ENCODE data around the gene MYT1.
"Not testable (repeated sequence)": the region's sequence is repeated elsewhere in the genome, so short reads cannot be mapped to it uniquely, and the experiment has no call there.

The MYT1 gene

DNA sequence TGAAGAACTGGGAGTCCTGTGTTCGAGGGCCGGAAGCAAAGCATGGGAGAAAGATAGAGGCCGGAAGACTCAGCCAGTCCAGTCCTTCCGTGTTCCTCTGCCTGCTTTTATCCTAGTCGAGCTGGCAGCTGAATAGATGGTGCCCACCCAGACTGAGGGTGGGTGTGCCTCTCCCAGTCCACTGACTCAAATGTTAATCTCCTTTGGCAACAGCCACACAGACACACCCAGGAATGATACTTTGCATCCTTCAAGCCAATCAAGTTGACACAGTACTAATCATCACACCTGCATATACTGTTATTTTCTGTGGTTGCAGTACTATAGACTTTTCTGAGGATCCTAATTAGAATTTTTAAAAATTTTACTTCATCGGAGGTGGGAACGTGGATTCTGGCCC is 112.6 kb downstream of the MYT1 start:
- DNase-seq (ENCODE audit: low spot score), result no peak

DNA sequence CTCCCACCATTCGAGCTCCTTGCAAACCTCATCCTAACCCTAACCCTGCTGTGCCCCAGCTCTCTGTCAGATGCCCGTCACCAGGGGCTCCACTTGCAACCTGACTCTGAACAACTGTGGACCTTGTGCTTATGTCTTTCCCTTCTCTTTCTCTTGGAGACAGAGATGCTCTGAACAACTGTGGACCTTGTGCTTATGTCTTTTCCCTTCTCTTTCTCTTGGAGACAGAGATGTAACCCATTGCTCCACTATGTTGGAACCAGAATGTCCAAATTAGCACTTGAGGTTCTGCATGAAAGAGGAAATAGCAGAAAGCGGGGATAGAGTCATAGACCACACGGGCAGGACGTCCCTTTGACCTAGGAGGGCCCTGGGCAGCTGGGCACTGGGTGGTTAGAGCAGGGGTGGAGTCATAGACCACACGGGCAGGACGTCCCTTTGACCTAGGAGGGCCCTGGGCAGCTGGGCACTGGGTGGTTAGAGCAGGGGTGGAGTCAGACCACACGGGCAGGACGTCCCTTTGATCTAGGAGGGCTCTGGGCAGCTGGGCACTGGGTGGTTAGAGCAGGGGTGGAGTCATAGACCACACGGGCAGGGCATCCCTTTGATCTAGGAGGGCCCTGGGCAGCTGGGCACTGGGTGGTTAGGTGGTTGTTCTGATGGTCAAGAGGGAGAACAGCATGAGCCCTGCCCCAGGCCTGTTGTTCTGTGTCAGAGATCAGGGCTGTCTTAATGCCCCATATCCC is 113.5 kb downstream of the MYT1 start:
- no peak for DNase-seq (ENCODE audit: low spot score)

DNA sequence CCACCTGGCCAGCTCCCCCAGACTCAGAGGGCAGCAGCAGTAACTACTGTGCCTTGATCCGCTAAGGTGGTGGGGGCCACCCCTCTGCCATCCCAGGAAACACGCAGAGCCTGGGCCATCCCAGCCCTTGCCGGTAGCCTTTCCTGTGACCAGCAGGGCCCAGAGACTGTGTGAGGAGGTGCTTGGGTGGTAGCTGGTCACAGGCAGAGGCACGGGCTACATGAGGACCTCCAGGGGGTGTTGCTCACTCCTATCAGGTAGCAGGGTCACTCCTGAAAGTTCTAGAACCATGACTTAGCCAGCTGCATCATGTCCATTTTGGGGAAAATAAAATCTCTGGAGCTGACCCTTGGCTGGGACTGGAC is 114.0 kb downstream of the MYT1 start:
- DNase-seq (ENCODE audit: low spot score), result no peak

DNA sequence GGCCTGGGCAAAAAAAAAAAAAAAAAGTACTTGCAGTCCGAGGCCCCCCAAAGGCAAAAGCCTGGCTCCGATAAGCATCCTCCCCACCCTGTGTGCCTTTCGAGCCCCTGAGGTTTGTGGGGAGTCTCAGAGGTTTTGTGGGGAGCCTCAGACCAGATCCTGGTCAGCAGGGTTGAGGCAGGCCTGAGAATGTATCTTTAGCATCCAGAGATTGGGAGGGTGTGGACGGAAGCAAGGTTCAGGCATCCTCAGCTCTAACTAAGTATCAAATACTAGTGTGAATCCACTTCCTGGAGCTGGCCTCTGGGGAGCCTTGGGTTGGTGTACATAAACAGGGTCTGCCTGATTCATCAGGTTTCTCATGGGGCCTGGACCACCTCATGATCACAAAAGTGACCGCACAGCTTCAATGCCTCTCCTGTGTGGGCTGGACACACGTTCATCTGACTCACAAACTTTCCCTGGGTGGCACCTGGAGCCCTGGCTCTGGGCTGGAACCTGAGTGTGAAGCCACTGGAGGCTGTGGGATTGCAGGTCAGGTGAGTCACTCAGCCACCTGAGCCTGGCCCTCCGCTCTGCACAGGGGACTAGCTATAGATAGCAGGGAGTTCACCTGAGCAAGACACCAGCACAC is 115.7 kb downstream of the MYT1 start:
- no peak for DNase-seq (ENCODE audit: low spot score)

DNA sequence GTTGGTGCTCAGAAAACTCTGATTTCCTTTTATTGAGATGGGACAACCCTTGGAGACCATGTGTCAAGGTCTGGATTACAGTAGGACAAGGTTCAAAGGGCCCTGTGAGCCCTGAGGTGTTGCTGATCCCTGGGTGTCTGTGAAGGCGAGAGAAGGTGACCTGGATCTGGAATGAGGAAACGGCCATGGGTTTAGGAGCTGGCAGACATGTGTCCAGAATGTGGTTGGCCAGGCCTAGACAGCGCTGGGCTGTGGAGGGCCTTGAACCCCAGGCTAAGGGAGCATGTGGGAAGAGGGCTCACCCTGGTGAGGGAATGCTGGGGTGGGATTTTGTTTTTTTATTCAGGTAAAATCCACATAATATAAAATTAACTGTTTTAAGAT is 116.2 kb downstream of the MYT1 start:
- no peak for DNase-seq (ENCODE audit: low spot score)

DNA sequence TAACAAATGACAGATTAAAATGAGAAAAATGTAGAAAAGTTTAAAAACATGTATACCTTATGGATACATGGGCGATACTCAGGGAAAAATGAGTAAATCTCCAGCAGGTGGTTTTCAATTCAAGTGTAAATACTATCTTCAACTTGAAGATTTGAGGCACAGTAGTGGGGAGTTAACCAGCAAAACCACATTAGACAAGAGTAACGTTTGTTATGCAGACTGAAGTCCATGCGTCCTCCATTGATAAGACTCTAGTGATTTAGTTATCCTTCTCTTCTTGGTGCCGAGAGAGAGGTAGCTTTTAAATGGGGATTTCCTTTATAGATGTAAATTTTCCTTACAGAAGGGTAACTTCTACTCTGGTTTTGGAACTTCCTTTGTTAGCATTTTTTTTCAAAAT is 119.4 kb downstream of the MYT1 start:
- no peak for DNase-seq (ENCODE audit: low spot score)

DNA sequence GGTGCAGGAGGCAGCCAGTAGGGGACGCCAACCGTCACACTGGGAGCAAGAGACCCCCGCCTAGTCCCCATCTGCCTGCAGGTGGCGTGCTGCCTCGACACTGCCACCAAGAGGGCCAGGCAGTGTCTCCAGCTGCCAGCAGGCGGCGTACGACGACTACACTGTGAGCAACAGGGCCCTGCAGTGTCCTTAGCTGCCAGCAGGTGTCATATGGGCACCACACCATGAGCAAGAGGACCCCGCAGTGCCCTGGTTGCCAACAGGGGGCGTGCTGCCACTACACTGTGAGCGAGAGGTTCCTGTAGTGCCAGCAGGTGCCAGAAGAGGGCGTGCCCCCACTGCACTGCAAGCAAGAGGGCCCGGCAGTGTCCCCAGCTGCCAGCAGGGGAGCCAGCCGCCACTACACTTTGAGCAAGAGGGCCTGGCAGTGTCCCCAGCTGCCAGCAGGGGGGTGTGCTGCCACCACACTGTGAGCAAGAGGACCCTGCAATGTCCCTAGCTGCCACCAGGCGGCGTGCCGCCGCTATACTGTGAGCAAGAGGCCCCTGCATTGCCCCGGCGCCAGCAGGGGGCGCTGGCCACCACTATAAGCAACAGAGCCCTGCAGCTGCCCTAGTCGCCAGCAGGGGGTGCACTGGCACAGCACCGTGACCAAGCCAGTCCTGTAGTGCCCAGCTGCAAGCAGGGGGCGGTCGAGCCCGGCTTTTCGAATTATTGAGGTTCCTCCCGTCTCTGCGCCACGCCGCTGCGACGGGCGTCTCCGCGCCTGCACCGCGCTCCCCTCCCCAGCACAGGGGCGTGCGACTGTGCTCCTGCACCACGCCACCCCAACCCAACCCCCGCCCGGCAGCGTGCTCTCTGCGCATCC is 121.6 kb downstream of the MYT1 start:
- DNase-seq (ENCODE audit: low spot score), result peak; percentile 98

DNA sequence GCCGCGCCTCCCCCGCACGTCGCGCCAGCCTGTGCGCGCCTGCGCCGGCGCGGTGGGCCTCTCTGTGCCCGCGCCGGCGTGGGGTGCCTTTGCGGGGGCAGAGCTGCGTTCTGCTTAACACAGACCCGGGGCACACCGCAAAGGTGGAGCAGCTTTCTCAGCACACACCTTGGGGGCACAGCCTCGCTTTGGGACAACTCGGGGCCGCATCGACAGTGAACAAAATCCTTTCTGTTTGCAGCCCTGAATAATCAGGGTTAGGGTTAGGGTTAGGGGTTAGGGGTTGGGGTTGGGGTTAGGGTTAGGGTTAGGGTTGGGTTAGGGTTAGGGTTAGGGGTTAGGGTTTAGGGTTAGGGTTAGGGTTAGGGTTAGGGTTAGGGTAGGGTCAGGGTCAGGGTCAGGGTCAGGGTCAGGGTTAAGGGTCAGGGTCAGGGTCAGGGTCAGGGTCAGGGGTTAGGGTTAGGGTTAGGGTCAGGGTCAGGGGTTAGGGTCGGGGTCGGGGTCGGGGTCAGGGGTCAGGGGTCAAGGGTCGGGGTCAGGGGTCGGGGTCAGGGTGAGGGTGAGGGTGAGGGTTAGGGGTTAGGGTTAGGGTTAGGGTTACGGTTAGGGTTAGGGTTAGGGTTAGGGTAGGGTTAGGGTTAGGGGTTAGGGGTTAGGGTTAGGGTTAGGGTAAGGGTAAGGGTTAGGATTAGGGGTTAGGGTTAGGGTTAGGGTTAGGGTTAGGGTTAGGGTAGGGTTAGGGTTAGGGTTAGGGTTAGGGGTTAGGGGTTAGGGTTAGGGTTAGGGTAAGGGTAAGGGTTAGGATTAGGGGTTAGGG is 122.4 kb downstream of the MYT1 start:
- not testable (repeated sequence) for DNase-seq (ENCODE audit: low spot score)

DNA sequence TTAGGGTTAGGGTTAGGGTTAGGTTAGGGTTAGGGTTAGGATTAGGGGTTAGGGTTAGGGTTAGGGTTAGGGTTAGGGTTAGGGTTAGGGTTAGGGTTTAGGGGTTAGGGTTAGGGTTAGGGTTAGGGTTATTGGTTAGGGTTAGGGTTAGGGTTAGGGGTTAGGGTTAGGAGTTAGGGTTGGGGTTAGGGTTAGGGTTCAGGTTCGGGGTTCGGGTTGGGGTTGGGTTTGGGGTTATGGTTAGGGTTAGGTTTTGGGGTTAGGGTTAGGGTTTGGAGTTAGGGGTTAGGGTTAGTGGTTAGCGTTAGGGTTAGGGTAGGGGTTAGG is 123.0 kb downstream of the MYT1 start:
- DNase-seq (ENCODE audit: low spot score), result not testable (repeated sequence)

All from activated CD4-positive, alpha-beta T cell treated with anti-CD3 and anti-CD28 coated beads, Interleukin-2, Interleukin-4, amounts not matched to agents 100 ng/mL and 50 ng/mL, durations not matched to agents 16 hours and 8 hours (primary cell).